Neural cell (in vitro differentiated cells): ENCODE data around the gene AGPAT4. TPM values are rescaled to one million over a fixed set of nuclear protein-coding genes. Genes with fewer than 3 reads are reported as not detected.

ENCODE experiments used
- H2AFZ ChIP-seq: fragments of 200-600, 300-800 bp; sonication (generic), shearing (Covaris generic); 2 replicates; pipeline ENCODE4 v1.6.0; 2014; ENCODE audit warnings: low read depth, mild to moderate bottlenecking, antibody characterized with exemption, low read length, moderate library complexity
- H3F3A ChIP-seq: fragments of 200-600 bp; shearing (Covaris generic); 2 replicates; pipeline ENCODE4 v1.6.1; 2016; ENCODE audit warnings: mild to moderate bottlenecking, moderate library complexity, mixed read lengths, antibody characterized with exemption, low read length; ENCODE audit not compliant: insufficient read depth, poor library complexity, severe bottlenecking
- H3K27ac ChIP-seq: fragments of 200-600, 300-800 bp; sonication (generic), shearing (Covaris generic); 2 replicates; pipeline ENCODE4 v1.5.1; 2014; ENCODE audit warnings: mild to moderate bottlenecking, low read length, moderate library complexity
- H3K27me3 ChIP-seq: fragments of 300-800, 200-600 bp; sonication (generic), shearing (Covaris generic); 2 replicates; pipeline ENCODE4 v1.6.0; 2014; ENCODE audit warnings: mild to moderate bottlenecking, low read depth, low read length, moderate library complexity; ENCODE audit not compliant: insufficient read depth
- H3K36me3 ChIP-seq: fragments of 300-800, 200-600 bp; sonication (generic), shearing (Covaris generic); 2 replicates; pipeline ENCODE4 v1.5.1; 2014; ENCODE audit warnings: mild to moderate bottlenecking, antibody characterized with exemption, low read length, moderate library complexity; ENCODE audit not compliant: insufficient read depth
- H3K4me2 ChIP-seq: fragments of 300-800, 200-600 bp; sonication (generic), shearing (Covaris generic); 2 replicates; pipeline ENCODE4 v1.6.0; 2014; ENCODE audit warnings: mild to moderate bottlenecking, low read length
- H3K4me3 ChIP-seq: fragments of 300-800, 200-600 bp; sonication (generic), shearing (Covaris generic); 2 replicates; pipeline ENCODE4 v1.5.1; 2014; ENCODE audit warnings: mild to moderate bottlenecking, low read length, moderate library complexity
- H3K79me2 ChIP-seq: fragments of 200-600 bp; shearing (Covaris generic); replicated peaks from 2 replicates; pipeline ENCODE4 v1.6.0; 2014; ENCODE audit warnings: mild to moderate bottlenecking, low read length, moderate library complexity; ENCODE audit not compliant: insufficient read depth
- H3K9ac ChIP-seq: fragments of 300-800, 200-600 bp; sonication (generic), shearing (Covaris generic); 2 replicates; pipeline ENCODE4 v1.6.1; 2016; ENCODE audit warnings: mild to moderate bottlenecking, low read length, mixed read lengths
- H3K9me2 ChIP-seq: fragments of 200-600 bp; shearing (Covaris generic); 2 replicates; pipeline ENCODE4 v1.6.1; 2016; ENCODE audit warnings: mild to moderate bottlenecking, low read length, mixed read lengths; ENCODE audit not compliant: insufficient read depth
- H3K9me3 ChIP-seq: fragments of 200-600, 300-800 bp; sonication (generic), shearing (Covaris generic); 2 replicates; pipeline ENCODE4 v1.6.1; 2016; ENCODE audit warnings: mild to moderate bottlenecking, mixed run types, low read length, moderate library complexity, mixed read lengths
- H4K20me1 ChIP-seq: fragments of 200-600 bp; shearing (Covaris generic); 2 replicates; pipeline ENCODE4 v1.6.1; 2016; ENCODE audit warnings: mild to moderate bottlenecking, mixed run types; ENCODE audit not compliant: insufficient read depth
- EP300 ChIP-seq: fragments of 450-650 bp; conservative IDR thresholded peaks from 2 replicates; pipeline ENCODE4 v1.6.1; 2014; ENCODE audit warnings: antibody characterized with exemption, mild to moderate bottlenecking, moderate library complexity; ENCODE audit not compliant: poor library complexity, severe bottlenecking
- EZH2 ChIP-seq: fragments of 200-600, 300-800 bp; shearing (Covaris generic), sonication (generic); IDR thresholded peaks from 2 replicates; pipeline ENCODE4 v1.6.1; 2014; ENCODE audit warnings: antibody characterized with exemption, low read length, borderline replicate concordance, mild to moderate bottlenecking; ENCODE audit not compliant: insufficient read depth, poor library complexity, severe bottlenecking
- MXI1 ChIP-seq: fragments of 450-650 bp; conservative IDR thresholded peaks from 2 replicates; pipeline ENCODE4 v1.6.1; 2014; ENCODE audit warnings: antibody characterized with exemption, mild to moderate bottlenecking; ENCODE audit not compliant: poor library complexity, severe bottlenecking
- POLR2AphosphoS5 ChIP-seq: IDR thresholded peaks from 2 replicates; pipeline ENCODE4 v1.6.1; 2012
- RAD21 ChIP-seq: fragments of 450-650 bp; conservative IDR thresholded peaks from 2 replicates; pipeline ENCODE4 v1.6.1; 2014; ENCODE audit warnings: antibody characterized with exemption, mild to moderate bottlenecking, moderate library complexity
- REST ChIP-seq: IDR thresholded peaks from 2 replicates; pipeline ENCODE4 v1.6.1; 2012; ENCODE audit warnings: borderline replicate concordance
- SMC3 ChIP-seq: fragments of 450-650 bp; conservative IDR thresholded peaks from 2 replicates; pipeline ENCODE4 v1.6.1; 2014; ENCODE audit warnings: antibody characterized with exemption, mild to moderate bottlenecking, moderate library complexity; ENCODE audit not compliant: poor library complexity
- TAF1 ChIP-seq: IDR thresholded peaks from 2 replicates; pipeline ENCODE4 v1.6.1; 2012; ENCODE audit warnings: low read depth
- polyA plus RNA-seq: library from polyadenylated mRNA; depleted of rRNA; stranded (reverse); fragments of >200 nt; gene quantifications from 2 replicates; pipeline ENCODE4 v1.2.3, GENCODE V29; 2014
- TF ChIP-seq, protein P1 (sequence below): fragments of 450-650 bp; IDR thresholded peaks from 2 replicates; pipeline ENCODE4 v1.5.1; 2014; ENCODE audit warnings: antibody characterized with exemption, mild to moderate bottlenecking, moderate library complexity; ENCODE audit not compliant: poor library complexity, severe bottlenecking

Gene AGPAT4
- polyA plus RNA-seq, 1 donor from 2014 or later = 42.6 TPM

DNA sequence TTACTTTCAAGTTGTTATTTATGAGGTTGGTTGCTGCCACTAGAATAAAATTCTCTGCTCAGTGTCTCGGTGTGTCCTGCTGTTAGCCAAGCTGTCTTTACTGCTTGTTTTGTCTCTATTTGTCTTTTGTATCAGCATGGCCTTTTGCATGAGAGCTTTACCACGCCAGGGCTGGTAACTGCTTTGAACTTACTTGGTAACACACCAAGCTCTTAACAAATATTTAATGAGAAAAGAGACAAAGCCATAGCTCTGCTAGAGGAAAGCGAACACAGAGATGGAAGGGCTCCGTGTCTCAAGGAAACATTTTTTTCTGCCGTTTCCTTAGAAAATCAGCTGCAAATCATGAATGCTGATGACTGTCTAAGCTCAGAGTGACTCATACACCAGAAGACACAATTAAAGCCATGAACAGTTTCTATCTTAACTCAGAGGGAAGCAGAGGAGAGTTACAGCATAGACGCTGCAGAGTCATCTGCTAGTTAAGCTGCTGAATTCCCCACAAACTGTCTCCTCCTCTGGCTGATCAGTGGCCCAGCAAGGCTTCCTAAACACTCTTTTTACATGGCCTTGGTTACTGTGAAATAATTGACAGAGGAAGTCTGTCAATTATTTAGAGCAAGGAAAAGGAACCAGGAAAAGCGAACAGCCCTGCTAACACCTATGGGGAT is 44.8 kb downstream of the AGPAT4 start:
- Histone ChIP-seq H3K4me2 (peak overlapping the region; percentile 17), H3K27ac (peak overlapping the region; percentile 54), H3K79me2 (peaks cover 58% of the 10 kb centered on the region), H4K20me1 (no peaks in the 10 kb centered on the region), H3K9me3 (no peaks in the 10 kb centered on the region), H3F3A (peaks cover 3% of the 10 kb centered on the region), H3K9me2 (no peaks in the 10 kb centered on the region), H2AFZ (no peak overlapping the region), H3K4me3 (peak overlapping the region; percentile 35), H3K9ac (peak overlapping the region; percentile 35), H3K36me3 (peaks cover 6% of the 10 kb centered on the region), H3K27me3 (no peaks in the 10 kb centered on the region)
- TF ChIP-seq RAD21 (no peak), EZH2 (no peak), TAF1 (no peak), REST (no peak), EP300 (no peak), SMC3 (no peak), POLR2AphosphoS5 (no peak), MXI1 (no peak)
- TF ChIP-seq, protein P1, sequence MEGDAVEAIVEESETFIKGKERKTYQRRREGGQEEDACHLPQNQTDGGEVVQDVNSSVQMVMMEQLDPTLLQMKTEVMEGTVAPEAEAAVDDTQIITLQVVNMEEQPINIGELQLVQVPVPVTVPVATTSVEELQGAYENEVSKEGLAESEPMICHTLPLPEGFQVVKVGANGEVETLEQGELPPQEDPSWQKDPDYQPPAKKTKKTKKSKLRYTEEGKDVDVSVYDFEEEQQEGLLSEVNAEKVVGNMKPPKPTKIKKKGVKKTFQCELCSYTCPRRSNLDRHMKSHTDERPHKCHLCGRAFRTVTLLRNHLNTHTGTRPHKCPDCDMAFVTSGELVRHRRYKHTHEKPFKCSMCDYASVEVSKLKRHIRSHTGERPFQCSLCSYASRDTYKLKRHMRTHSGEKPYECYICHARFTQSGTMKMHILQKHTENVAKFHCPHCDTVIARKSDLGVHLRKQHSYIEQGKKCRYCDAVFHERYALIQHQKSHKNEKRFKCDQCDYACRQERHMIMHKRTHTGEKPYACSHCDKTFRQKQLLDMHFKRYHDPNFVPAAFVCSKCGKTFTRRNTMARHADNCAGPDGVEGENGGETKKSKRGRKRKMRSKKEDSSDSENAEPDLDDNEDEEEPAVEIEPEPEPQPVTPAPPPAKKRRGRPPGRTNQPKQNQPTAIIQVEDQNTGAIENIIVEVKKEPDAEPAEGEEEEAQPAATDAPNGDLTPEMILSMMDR = no peak

DNA sequence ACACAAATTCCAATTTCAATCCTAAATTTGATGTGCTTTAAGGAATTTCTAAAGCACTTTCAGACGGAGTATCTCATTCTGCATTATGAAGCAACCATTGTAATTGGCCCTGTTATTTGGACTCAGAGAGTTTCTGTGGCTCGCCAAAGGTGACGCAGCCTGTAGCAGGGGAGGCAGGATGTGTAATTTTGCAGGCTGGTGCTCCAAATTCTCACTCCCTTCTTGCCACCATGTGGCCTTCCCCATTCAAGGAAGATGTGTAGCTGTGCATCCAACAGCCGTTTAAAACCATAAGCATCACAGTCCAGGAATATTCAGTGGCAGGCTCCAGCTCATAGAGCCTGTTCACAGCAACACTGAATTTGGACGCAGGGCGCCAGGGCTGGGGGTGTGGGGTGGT is 45.8 kb downstream of the AGPAT4 start:
- TF ChIP-seq, protein P1 = no peak
- TF ChIP-seq RAD21 = no peak
- TF ChIP-seq POLR2AphosphoS5 = no peak
- no peak for TF ChIP-seq SMC3
- no peak for TF ChIP-seq TAF1
- no peak for TF ChIP-seq EZH2
- no peak for TF ChIP-seq REST
- TF ChIP-seq MXI1 = no peak
- no peak for TF ChIP-seq EP300
- no peak overlapping the region for H2AFZ ChIP-seq
- H3K4me3 ChIP-seq = no peak overlapping the region
- no peaks in the 10 kb centered on the region for H3K9me2 ChIP-seq
- H3K27ac ChIP-seq = peak overlapping the region; percentile 54
- peaks cover 56% of the 10 kb centered on the region for H3K79me2 ChIP-seq
- no peaks in the 10 kb centered on the region for H4K20me1 ChIP-seq
- H3K36me3 ChIP-seq = peaks cover 9% of the 10 kb centered on the region
- no peak overlapping the region for H3K9ac ChIP-seq
- H3K9me3 ChIP-seq = no peaks in the 10 kb centered on the region
- no peaks in the 10 kb centered on the region for H3K27me3 ChIP-seq
- peaks cover 3% of the 10 kb centered on the region for H3F3A ChIP-seq
- peak overlapping the region; percentile 16 for H3K4me2 ChIP-seq
